Measurements from ENCODE around the gene NTN5. TPM values are rescaled to one million over a fixed set of nuclear protein-coding genes. Genes with fewer than 3 reads are reported as not detected.

The NTN5 gene
- total RNA-seq, 2 donors from 2014 or later, result 0.54 to 2.8 TPM

DNA sequence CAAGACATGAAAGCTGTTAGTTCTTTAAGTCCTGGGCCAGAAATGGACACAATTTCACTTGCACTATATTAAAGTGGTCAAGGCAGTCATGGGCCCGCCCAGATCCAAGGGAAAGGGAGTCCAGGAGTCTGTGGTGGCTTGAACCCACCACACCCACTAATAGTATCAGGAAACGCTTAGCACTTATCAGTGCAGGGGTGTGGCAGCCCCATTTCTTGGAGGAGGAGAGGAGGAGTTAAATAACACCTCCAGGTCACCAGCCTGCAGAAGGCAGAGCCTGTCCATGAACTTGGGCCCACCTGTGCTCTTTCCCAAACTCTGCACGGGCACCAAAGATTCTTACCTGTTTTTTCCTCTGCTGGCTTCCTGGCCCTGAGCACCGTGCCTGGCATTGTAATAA lies 5.4 kb upstream of the NTN5 start:
- H3K4me3 ChIP-seq, result no peak overlapping the region
- H3K4me1 ChIP-seq (ENCODE audit: control insufficient read depth in 1 of 2, low read depth in 2 of 2), result peaks cover 0 to 3% of the 10 kb centered on the region in 2 donors
- no peak for DNase-seq (ENCODE audit: low spot score)
- no peaks in the 10 kb centered on the region for H3K36me3 ChIP-seq
- H3K9me3 ChIP-seq, result no peaks in the 10 kb centered on the region
- H3K27me3 ChIP-seq (replicated peaks; ENCODE audit: insufficient read depth), result no peaks in the 10 kb centered on the region
- H3K27ac ChIP-seq, result no peak overlapping the region
- ATAC-seq (ENCODE audit: insufficient number of reproducible peaks, low FRiP score, low read depth), result no peak
- TF ChIP-seq, protein P1, sequence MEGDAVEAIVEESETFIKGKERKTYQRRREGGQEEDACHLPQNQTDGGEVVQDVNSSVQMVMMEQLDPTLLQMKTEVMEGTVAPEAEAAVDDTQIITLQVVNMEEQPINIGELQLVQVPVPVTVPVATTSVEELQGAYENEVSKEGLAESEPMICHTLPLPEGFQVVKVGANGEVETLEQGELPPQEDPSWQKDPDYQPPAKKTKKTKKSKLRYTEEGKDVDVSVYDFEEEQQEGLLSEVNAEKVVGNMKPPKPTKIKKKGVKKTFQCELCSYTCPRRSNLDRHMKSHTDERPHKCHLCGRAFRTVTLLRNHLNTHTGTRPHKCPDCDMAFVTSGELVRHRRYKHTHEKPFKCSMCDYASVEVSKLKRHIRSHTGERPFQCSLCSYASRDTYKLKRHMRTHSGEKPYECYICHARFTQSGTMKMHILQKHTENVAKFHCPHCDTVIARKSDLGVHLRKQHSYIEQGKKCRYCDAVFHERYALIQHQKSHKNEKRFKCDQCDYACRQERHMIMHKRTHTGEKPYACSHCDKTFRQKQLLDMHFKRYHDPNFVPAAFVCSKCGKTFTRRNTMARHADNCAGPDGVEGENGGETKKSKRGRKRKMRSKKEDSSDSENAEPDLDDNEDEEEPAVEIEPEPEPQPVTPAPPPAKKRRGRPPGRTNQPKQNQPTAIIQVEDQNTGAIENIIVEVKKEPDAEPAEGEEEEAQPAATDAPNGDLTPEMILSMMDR (IDR thresholded peaks at IDR 0.05), result no peak

DNA sequence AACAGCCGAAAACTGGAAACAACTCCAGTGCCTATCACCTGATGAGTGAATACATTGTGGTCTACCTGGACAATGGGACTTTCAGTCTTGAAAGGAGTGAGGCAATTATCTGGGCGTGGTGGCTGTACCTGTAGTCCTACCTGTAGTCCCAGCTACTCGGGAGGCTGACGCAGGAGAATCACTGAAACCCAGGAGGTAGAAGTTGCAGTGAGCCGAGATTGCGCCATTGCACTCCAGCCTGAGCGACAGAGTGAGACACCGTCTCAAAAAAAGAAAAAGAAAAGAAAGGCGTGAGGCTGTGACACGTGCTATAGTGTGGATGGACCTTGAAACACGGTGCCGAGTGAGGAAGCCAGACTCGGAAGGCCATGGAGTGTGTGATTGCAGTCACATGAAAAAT lies 4.1 kb upstream of the NTN5 start:
- DNase-seq (ENCODE audit: low spot score) (no peak), ATAC-seq (ENCODE audit: insufficient number of reproducible peaks, low FRiP score, low read depth) (no peak)
- TF ChIP-seq, protein P1 (IDR thresholded peaks at IDR 0.05), result no peak
- H3K4me3 ChIP-seq, result no peak overlapping the region
- no peaks in the 10 kb centered on the region for H3K9me3 ChIP-seq
- H3K27me3 ChIP-seq (replicated peaks; ENCODE audit: insufficient read depth), result no peaks in the 10 kb centered on the region
- H3K27ac ChIP-seq, result no peak overlapping the region
- no peaks in the 10 kb centered on the region for H3K36me3 ChIP-seq
- peaks cover 0 to 3% of the 10 kb centered on the region in 2 donors for H3K4me1 ChIP-seq (ENCODE audit: control insufficient read depth in 1 of 2, low read depth in 2 of 2)

DNA sequence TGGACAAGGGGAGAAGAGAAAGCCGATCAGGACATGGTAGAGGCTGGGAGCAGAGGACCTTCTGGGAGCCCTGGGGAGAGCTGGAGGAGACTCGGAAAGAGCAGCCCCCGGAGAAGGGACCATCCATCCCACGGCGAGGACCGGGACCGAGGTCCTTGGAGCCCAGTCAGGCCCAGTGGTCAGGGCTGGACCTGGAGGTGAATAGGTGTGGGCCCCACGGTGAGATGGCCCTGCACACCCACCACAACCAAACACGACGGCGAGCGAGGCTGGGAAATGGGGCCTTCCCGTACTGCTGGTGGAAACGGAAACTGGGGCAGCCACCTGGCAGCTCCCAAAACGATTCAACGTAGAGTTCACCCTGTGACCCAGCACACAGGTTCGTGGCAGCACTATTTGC lies 3.7 kb upstream of the NTN5 start:
- Histone ChIP-seq H3K4me3 (no peak overlapping the region), H3K27ac (no peak overlapping the region), H3K36me3 (no peaks in the 10 kb centered on the region), H3K4me1 (ENCODE audit: control insufficient read depth in 1 of 2, low read depth in 2 of 2) (peaks cover 0 to 3% of the 10 kb centered on the region in 2 donors), H3K27me3 (replicated peaks; ENCODE audit: insufficient read depth) (no peaks in the 10 kb centered on the region), H3K9me3 (no peaks in the 10 kb centered on the region)
- DNase-seq (ENCODE audit: low spot score), result no peak
- TF ChIP-seq, protein P1 (IDR thresholded peaks at IDR 0.05), result no peak
- ATAC-seq (ENCODE audit: insufficient number of reproducible peaks, low FRiP score, low read depth), result no peak

DNA sequence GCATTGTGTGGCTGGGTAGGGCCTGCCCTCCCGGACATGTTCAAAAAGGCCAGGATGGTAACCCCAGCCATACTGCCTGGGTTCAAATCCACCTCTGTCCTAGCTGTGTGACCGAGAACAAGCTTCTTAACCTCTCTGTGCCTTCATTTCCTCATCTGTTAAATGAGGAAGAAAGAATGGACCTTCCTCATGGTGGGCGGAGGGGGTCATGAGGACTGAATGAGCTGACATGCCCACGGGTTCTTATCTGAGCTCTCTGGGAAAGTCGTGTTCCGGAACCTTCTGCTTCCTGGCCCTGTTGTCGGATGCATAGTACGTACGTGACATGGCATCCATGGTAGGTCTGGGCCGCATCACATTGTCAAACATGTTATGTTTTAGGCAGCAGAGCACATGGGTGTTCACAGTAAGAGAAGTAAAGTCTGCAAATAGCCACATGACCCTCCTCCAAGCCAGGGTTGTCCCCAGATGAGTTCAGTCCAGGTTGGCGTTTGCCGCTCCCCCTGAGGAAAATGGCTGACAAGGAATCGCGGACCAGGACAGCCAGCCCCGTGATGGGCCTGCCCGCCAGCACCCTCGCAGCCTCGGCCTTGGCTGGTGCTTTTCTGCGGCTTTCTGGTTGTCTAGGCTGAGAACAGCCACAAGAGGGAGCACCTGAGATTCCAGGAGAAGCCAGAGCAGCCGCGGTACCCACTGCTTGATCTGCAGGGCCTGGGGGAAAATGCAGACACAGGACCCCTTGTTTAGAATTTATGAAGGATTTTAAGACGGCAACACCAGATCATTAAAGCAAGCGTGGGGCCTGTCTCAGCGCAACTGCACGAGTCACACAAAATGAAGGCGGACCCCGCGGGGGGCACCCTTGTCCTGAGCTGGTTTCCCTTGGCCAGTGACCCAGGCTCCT lies 2.4 kb upstream of the NTN5 start:
- Histone ChIP-seq H3K36me3 (no peaks in the 10 kb centered on the region), H3K9me3 (no peaks in the 10 kb centered on the region), H3K4me1 (ENCODE audit: control insufficient read depth in 1 of 2, low read depth in 2 of 2) (peaks cover 0 to 3% of the 10 kb centered on the region in 2 donors), H3K4me3 (peak overlapping the region; percentile 20), H3K27ac (no peak overlapping the region), H3K27me3 (replicated peaks; ENCODE audit: insufficient read depth) (no peaks in the 10 kb centered on the region)
- ATAC-seq (ENCODE audit: insufficient number of reproducible peaks, low FRiP score, low read depth) (peak; percentile 46), DNase-seq (ENCODE audit: low spot score) (peak; percentile 49)
- TF ChIP-seq, protein P1 (IDR thresholded peaks at IDR 0.05), result peak; percentile 88

DNA sequence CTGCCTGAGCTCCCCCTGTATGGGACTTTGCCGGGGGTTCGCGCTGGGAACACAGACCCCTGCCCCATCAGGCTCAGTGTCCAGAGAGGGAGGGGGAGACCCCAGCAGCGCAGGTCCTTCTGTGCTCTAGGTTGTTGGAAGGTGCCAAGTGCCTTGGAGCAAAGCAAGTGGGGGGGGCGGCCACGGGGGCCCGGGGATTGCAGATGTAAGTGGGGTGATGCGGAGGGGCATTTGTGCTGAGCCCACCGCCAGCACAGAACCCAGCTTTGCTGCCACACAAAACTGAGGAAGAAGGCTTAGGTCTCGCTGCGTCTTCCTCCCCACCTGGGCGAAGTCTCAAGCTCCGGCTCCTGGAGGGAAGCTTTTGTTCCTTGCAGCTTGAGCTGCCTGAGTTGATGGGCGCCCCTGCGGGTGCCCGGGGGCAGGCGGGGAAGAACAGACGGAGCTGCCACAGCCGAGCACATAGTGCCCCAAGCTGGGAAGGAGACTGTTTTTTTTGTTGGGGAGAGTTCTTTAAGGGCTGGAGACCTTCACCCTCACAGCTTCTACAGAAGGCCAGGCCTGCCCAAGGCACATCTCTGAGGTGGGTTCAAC lies 1.5 kb upstream of the NTN5 start:
- Histone ChIP-seq H3K27ac (no peak overlapping the region), H3K4me1 (ENCODE audit: control insufficient read depth in 1 of 2, low read depth in 2 of 2) (peaks cover 0 to 3% of the 10 kb centered on the region in 2 donors), H3K9me3 (no peaks in the 10 kb centered on the region), H3K4me3 (no peak overlapping the region), H3K36me3 (no peaks in the 10 kb centered on the region), H3K27me3 (replicated peaks; ENCODE audit: insufficient read depth) (no peaks in the 10 kb centered on the region)
- TF ChIP-seq, protein P1 (IDR thresholded peaks at IDR 0.05), result no peak
- DNase-seq (ENCODE audit: low spot score) (no peak), ATAC-seq (ENCODE audit: insufficient number of reproducible peaks, low FRiP score, low read depth) (no peak)

All from thoracic aorta (tissue), 2 donors.